ENCODE data around the gene ERVH48-1.
"Not testable (repeated sequence)": the region's sequence is repeated elsewhere in the genome, so short reads cannot be mapped to it uniquely, and the experiment has no call there.

ERVH48-1 gene

GRCh38 chr21:42964086-42964485, 38.7 kb upstream of the ERVH48-1 start:
- no peaks in the 10 kb centered on the region for H3K4me1 ChIP-seq (ENCODE audit: control insufficient read depth, insufficient read depth, low read length, poor library complexity, severe bottlenecking)

GRCh38 chr21:42962380-42963007, 37.1 kb upstream of the ERVH48-1 start:
- Histone ChIP-seq H3K4me3 (ENCODE audit: insufficient read depth, low read depth, low read length, poor library complexity, severe bottlenecking) (no peak overlapping the region), H3K27ac (ENCODE audit: insufficient read depth, low read length, poor library complexity, severe bottlenecking) (no peak overlapping the region), H3K36me3 (ENCODE audit: control insufficient read depth, insufficient read depth, low read length) (no peaks in the 10 kb centered on the region), H3K9me3 (ENCODE audit: control insufficient read depth, low read length) (no peaks in the 10 kb centered on the region), H3K4me1 (ENCODE audit: control insufficient read depth, insufficient read depth, low read length, poor library complexity, severe bottlenecking) (no peaks in the 10 kb centered on the region), H3K27me3 (replicated peaks; ENCODE audit: control insufficient read depth, insufficient read depth, low read length, poor library complexity, severe bottlenecking) (no peaks in the 10 kb centered on the region)
- DNase-seq, result no peak

More at GRCh38 chr21:42964086-42964485, 38.7 kb upstream of the ERVH48-1 start:
- Histone ChIP-seq H3K36me3 (ENCODE audit: control insufficient read depth, insufficient read depth, low read length) (no peaks in the 10 kb centered on the region), H3K9me3 (ENCODE audit: control insufficient read depth, low read length) (no peaks in the 10 kb centered on the region), H3K4me3 (ENCODE audit: insufficient read depth, low read depth, low read length, poor library complexity, severe bottlenecking) (no peak overlapping the region), H3K27ac (ENCODE audit: insufficient read depth, low read length, poor library complexity, severe bottlenecking) (no peak overlapping the region), H3K27me3 (replicated peaks; ENCODE audit: control insufficient read depth, insufficient read depth, low read length, poor library complexity, severe bottlenecking) (no peaks in the 10 kb centered on the region)
- no peak for DNase-seq

- DNase-seq, result no peak
- no peaks in the 10 kb centered on the region for H3K27me3 ChIP-seq (replicated peaks; ENCODE audit: control insufficient read depth, insufficient read depth, low read length, poor library complexity, severe bottlenecking)
- H3K4me1 ChIP-seq (ENCODE audit: control insufficient read depth, insufficient read depth, low read length, poor library complexity, severe bottlenecking), result no peaks in the 10 kb centered on the region
- no peaks in the 10 kb centered on the region for H3K36me3 ChIP-seq (ENCODE audit: control insufficient read depth, insufficient read depth, low read length)
- no peak overlapping the region for H3K4me3 ChIP-seq (ENCODE audit: insufficient read depth, low read depth, low read length, poor library complexity, severe bottlenecking)
- H3K27ac ChIP-seq (ENCODE audit: insufficient read depth, low read length, poor library complexity, severe bottlenecking), result no peak overlapping the region
- no peaks in the 10 kb centered on the region for H3K9me3 ChIP-seq (ENCODE audit: control insufficient read depth, low read length)
Measured at GRCh38 chr21:42959728-42960127, 34.3 kb upstream of the ERVH48-1 start.

GRCh38 chr21:42958122-42958521, 32.7 kb upstream of the ERVH48-1 start:
- H3K27ac ChIP-seq (ENCODE audit: insufficient read depth, low read length, poor library complexity, severe bottlenecking); H3K9me3 ChIP-seq (ENCODE audit: control insufficient read depth, low read length); H3K4me1 ChIP-seq (ENCODE audit: control insufficient read depth, insufficient read depth, low read length, poor library complexity, severe bottlenecking); H3K36me3 ChIP-seq (ENCODE audit: control insufficient read depth, insufficient read depth, low read length); H3K4me3 ChIP-seq (ENCODE audit: insufficient read depth, low read depth, low read length, poor library complexity, severe bottlenecking); H3K27me3 ChIP-seq (replicated peaks; ENCODE audit: control insufficient read depth, insufficient read depth, low read length, poor library complexity, severe bottlenecking); DNase-seq: not testable (repeated sequence)

GRCh38 chr21:42956824-42957630, 31.6 kb upstream of the ERVH48-1 start:
- Histone ChIP-seq H3K9me3 (ENCODE audit: control insufficient read depth, low read length) (no peaks in the 10 kb centered on the region), H3K27ac (ENCODE audit: insufficient read depth, low read length, poor library complexity, severe bottlenecking) (no peak overlapping the region), H3K4me1 (ENCODE audit: control insufficient read depth, insufficient read depth, low read length, poor library complexity, severe bottlenecking) (no peaks in the 10 kb centered on the region), H3K27me3 (replicated peaks; ENCODE audit: control insufficient read depth, insufficient read depth, low read length, poor library complexity, severe bottlenecking) (no peaks in the 10 kb centered on the region), H3K4me3 (ENCODE audit: insufficient read depth, low read depth, low read length, poor library complexity, severe bottlenecking) (no peak overlapping the region), H3K36me3 (ENCODE audit: control insufficient read depth, insufficient read depth, low read length) (no peaks in the 10 kb centered on the region)
- DNase-seq, result no peak

GRCh38 chr21:42951193-42951592, 25.8 kb upstream of the ERVH48-1 start:
- not testable (repeated sequence) for DNase-seq; H3K27me3 ChIP-seq (replicated peaks; ENCODE audit: control insufficient read depth, insufficient read depth, low read length, poor library complexity, severe bottlenecking); H3K9me3 ChIP-seq (ENCODE audit: control insufficient read depth, low read length); H3K4me1 ChIP-seq (ENCODE audit: control insufficient read depth, insufficient read depth, low read length, poor library complexity, severe bottlenecking); H3K4me3 ChIP-seq (ENCODE audit: insufficient read depth, low read depth, low read length, poor library complexity, severe bottlenecking); H3K27ac ChIP-seq (ENCODE audit: insufficient read depth, low read length, poor library complexity, severe bottlenecking); H3K36me3 ChIP-seq (ENCODE audit: control insufficient read depth, insufficient read depth, low read length)

- H3K4me3 ChIP-seq (ENCODE audit: insufficient read depth, low read depth, low read length, poor library complexity, severe bottlenecking); H3K36me3 ChIP-seq (ENCODE audit: control insufficient read depth, insufficient read depth, low read length); H3K27ac ChIP-seq (ENCODE audit: insufficient read depth, low read length, poor library complexity, severe bottlenecking); DNase-seq; H3K27me3 ChIP-seq (replicated peaks; ENCODE audit: control insufficient read depth, insufficient read depth, low read length, poor library complexity, severe bottlenecking); H3K9me3 ChIP-seq (ENCODE audit: control insufficient read depth, low read length); H3K4me1 ChIP-seq (ENCODE audit: control insufficient read depth, insufficient read depth, low read length, poor library complexity, severe bottlenecking): not testable (repeated sequence)
Measured at GRCh38 chr21:42949094-42949755, 23.8 kb upstream of the ERVH48-1 start.

GRCh38 chr21:42942244-42942643, 16.8 kb upstream of the ERVH48-1 start:
- Histone ChIP-seq H3K27ac (ENCODE audit: insufficient read depth, low read length, poor library complexity, severe bottlenecking) (no peak overlapping the region), H3K36me3 (ENCODE audit: control insufficient read depth, insufficient read depth, low read length) (no peaks in the 10 kb centered on the region), H3K9me3 (ENCODE audit: control insufficient read depth, low read length) (no peaks in the 10 kb centered on the region), H3K4me3 (ENCODE audit: insufficient read depth, low read depth, low read length, poor library complexity, severe bottlenecking) (no peak overlapping the region), H3K4me1 (ENCODE audit: control insufficient read depth, insufficient read depth, low read length, poor library complexity, severe bottlenecking) (no peaks in the 10 kb centered on the region), H3K27me3 (replicated peaks; ENCODE audit: control insufficient read depth, insufficient read depth, low read length, poor library complexity, severe bottlenecking) (no peaks in the 10 kb centered on the region)
- no peak for DNase-seq

GRCh38 chr21:42941696-42942085, 16.3 kb upstream of the ERVH48-1 start:
- no peaks in the 10 kb centered on the region for H3K4me1 ChIP-seq (ENCODE audit: control insufficient read depth, insufficient read depth, low read length, poor library complexity, severe bottlenecking)
- H3K9me3 ChIP-seq (ENCODE audit: control insufficient read depth, low read length), result no peaks in the 10 kb centered on the region
- H3K36me3 ChIP-seq (ENCODE audit: control insufficient read depth, insufficient read depth, low read length), result no peaks in the 10 kb centered on the region
- DNase-seq, result no peak
- no peak overlapping the region for H3K27ac ChIP-seq (ENCODE audit: insufficient read depth, low read length, poor library complexity, severe bottlenecking)
- H3K4me3 ChIP-seq (ENCODE audit: insufficient read depth, low read depth, low read length, poor library complexity, severe bottlenecking), result no peak overlapping the region
- no peaks in the 10 kb centered on the region for H3K27me3 ChIP-seq (replicated peaks; ENCODE audit: control insufficient read depth, insufficient read depth, low read length, poor library complexity, severe bottlenecking)

All from effector memory CD4-positive, alpha-beta T cell (primary cell).